COLO668 (cell line): Measurements from ENCODE around the gene KIR2DL4.
"Not testable (repeated sequence)": the region's sequence is repeated elsewhere in the genome, so short reads cannot be mapped to it uniquely, and the experiment has no call there.

Source experiments
- DNase-seq: peaks from one replicate; lab custom pipeline; 2025; ENCODE audit not compliant: unreplicated experiment; lab: John Stamatoyannopoulos, UW

KIR2DL4 gene

DNA sequence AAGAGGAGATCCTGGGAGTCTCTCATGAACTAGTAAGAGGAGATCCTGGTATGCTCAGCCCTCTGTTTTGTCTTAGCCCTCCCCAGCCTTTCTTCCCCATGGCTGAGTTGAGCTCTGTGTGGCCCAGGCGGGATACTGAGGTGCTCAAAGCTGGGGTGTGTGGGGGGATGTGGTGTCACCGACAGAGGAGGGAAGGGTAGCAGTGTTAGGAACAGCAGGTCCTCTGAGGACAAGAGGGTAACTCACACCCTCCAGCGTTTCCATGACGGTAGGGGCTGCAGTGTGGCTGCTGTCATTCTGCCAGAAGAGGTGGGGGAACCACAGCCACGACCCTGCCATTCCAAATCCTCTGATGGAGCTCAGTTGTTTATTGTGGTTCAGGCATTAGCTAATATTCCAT is 691 bp downstream of the KIR2DL4 start:
- DNase-seq, result no peak

GRCh38 chr19:54804571-54804970 is 1.2 kb downstream of the KIR2DL4 start:
- no peak for DNase-seq

DNA sequence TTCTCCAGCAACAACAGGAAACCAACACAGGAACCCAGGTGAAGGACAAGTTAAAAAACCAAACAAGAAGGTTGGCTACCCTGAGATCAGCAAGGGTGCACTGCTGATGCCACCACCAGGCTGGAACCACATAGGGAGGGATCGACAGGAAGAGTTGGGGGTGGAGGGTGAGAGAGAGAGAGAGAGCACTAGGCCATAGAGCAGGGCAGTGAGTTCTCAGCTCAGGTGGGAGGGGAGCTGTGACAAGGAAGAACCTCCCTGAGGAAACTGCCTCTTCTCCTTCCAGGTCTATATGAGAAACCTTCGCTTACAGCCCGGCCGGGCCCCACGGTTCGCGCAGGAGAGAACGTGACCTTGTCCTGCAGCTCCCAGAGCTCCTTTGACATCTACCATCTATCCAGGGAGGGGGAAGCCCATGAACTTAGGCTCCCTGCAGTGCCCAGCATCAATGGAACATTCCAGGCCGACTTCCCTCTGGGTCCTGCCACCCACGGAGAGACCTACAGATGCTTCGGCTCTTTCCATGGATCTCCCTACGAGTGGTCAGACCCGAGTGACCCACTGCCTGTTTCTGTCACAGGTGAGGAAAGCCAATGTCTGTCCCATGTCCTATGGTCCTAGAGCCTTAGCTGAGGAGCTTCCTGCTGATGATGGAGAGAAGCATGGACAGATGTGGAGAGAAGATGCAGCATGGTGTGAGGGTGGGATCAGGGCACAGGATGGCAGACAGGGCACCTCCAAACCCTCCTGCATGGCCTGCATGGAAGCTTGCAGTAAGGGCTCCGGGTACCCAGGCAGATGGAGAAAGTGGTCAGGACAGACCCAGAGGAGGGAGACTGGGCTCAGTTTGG is 2.5 kb downstream of the KIR2DL4 start:
- no peak for DNase-seq

GRCh38 chr19:54806516-54806838 is 3.1 kb downstream of the KIR2DL4 start:
- no peak for DNase-seq

DNA sequence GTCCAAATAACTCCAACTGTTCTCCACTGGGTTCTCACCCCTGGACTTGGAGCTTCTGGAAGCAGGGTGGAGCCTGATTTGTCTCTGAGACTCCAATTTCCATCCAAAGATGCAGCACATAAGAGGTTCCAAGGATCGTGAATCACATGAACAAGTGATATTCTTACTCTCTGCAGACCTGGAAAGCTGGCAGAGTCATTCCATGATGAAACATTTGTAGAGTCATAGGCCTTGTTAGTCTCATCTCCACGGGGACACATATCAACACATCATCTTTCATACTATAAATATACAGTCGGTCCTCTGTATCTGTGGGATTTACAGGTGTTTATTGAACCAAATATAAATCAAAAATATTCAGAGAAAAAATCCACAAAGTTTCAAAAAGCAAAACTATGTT is 11.2 kb downstream of the KIR2DL4 start:
- not testable (repeated sequence) for DNase-seq

GRCh38 chr19:54816251-54816650 is 12.8 kb downstream of the KIR2DL4 start, which contains the start of gene KIR3DL1:
Gene KIR3DL1 (plus strand): TSS chr19:54816468.
- not testable (repeated sequence) for DNase-seq

- no peak for DNase-seq
These were observed 14.5 kb downstream of the KIR2DL4 start for GRCh38 chr19:54817670-54818536.

DNA sequence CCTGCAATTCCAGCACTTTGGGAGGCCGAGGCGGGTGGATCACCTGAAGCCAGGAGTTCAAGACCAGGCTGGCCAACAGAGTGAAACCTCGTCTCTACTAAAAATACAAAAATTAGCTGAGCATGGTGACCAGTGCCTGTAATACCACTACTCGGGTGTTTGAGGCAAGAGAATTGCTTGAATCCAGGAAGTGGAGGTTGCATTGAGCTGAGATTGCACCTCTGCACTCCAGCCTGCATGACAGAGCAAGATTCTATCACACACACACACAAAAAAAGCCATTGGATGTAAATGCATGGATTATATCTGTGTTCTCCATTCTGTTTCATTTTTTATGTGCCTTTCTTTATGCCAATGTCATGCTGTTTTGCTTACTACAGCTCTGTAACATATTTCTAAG is 21.0 kb downstream of the KIR2DL4 start:
- DNase-seq, result not testable (repeated sequence)

DNA sequence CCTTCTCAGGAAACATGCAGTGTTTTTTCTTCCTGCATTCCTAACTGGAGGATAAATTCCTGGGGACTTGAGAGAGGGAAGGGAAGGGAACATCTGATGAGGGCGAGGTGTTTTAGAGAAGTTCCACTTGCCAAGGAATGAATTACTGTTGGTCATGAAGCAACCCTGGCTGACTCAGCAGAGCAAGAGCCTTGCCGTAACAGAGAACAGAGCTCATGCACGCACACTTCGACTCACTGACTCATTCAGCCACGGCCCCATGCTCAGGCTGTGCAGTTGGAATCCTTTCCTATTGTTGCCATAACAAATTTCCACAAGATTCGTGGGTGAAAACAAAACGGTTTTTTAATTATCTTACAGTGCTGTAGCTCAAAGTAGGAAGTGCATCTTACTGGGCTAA is 21.9 kb downstream of the KIR2DL4 start:
- DNase-seq, result not testable (repeated sequence)

DNA sequence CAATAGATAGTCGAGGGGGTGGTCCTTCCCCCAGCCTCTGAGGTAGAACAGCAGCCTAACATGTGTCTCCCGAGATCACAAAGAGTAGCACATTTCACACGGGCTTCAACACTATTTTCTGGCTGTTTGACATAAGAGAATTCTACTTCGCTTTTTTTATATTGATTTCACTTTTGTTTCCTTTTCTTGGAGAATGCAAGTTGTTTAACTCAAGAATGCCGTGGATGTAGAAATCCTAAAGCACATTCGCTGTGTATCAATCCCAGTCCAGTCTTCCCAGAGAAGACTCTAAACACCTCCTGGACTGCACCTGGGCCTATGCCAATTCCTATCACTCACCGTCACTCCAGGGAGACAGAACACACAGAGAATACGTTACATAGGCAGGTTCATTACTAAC is 24.7 kb downstream of the KIR2DL4 start:
- DNase-seq, result not testable (repeated sequence)

GRCh38 chr19:54832496-54832895 is 29.1 kb downstream of the KIR2DL4 start, which contains the start of gene KIR2DS4:
Gene KIR2DS4 (plus strand): TSS chr19:54832676.
- DNase-seq, result not testable (repeated sequence)

DNA sequence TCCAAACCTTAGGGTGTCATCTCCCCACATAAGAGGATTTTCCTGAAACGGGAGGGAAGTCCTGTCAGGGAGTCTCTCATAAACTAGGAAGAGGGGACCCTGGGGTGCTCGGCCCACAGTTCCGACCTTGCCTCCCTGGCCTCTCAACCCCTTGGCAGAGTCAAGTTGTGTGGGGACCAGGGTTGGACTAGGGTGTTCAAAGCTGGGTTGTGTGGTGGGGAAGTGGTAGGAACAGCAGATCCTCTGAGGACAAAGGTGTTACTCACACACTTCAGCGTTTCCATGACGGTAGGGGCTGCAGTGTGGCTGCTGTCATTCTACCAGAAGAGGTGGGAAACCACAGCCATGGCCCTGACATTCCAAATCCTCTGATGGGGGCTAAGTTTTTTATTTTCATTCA is 31.7 kb downstream of the KIR2DL4 start:
- not testable (repeated sequence) for DNase-seq

DNA sequence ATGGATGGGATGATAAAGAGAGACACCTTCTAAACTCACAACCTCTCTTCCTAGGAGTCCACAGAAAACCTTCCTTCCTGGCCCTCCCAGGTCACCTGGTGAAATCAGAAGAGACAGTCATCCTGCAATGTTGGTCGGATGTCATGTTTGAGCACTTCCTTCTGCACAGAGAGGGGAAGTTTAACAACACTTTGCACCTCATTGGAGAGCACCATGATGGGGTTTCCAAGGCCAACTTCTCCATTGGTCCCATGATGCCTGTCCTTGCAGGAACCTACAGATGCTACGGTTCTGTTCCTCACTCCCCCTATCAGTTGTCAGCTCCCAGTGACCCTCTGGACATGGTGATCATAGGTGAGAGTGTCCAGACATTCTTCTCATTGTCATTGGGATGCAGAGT is 34.1 kb downstream of the KIR2DL4 start:
- not testable (repeated sequence) for DNase-seq

- not testable (repeated sequence) for DNase-seq
These were observed 39.8 kb downstream of the KIR2DL4 start for GRCh38 chr19:54843171-54843570.

DNA sequence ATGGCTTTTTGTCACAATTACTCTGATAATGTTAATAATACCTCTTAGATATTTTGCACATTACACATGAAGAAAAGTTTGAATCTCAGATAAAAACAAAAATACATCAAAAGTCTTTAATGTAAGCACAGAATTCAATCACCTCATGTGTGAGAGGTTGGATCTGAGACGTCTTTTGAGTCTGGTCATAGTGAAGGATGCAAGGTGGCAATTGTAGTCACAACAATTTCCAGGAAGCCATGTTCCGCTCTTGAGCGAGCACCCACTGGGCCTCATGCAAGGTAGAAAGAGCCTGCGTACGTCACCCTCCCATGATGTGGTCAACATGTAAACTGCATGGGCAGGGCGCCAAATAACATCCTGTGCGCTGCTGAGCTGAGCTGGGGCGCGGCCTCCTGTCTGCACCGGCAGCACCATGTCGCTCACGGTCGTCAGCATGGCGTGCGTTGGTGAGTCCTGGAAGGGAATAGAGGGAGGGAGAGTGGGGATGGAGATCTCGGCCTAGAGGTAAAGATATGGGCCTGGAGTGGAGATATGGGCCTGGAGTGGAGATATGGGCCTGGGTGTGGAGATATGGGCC is 46.7 kb downstream of the KIR2DL4 start, which contains the start of gene KIR3DL2:
Gene KIR3DL2 (plus strand): TSS at position 383 of the 580 bp plus-strand sequence. CDS start 33 bp downstream, at position 416.
- not testable (repeated sequence) for DNase-seq

- no peak for DNase-seq
These were observed 47.5 kb downstream of the KIR2DL4 start for GRCh38 chr19:54850930-54851329.

DNA sequence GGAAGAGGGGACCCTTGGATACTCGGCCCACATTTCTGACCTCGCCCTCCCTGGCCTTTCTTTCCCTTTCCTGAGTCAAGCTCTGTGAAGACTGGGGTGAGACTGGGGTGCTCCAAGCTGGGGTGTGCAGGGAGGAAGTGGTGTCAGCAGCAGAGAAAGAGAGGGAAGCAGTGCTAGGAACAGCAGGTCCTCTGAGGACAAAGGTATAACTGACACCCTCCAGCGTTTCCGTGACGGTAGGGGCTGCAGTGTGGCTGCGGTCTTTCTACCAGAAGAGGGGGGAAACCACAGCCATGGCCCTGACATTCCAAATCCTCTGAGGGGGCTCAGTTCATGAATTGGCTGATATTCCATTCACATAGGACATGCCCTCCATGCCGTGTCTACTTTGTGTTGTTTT is 47.9 kb downstream of the KIR2DL4 start:
- DNase-seq, result no peak

DNA sequence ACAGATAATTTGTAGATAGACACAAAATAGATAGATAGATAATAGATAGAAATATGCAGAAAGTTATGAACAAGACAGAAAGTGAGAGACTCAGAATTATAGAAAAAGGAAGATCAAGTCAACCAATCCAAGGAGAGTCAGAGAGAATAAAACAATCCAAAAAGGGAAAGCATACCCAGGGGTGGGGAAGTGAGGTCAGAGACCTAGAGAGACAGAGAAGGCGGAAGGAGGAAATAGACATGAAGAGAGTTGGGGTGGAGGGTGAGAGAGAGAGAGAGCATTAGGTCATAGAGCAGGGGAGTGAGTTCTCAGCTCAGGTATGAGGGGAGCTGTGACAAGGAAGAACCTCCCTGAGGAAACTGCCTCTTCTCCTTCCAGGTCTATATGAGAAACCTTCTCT is 51.8 kb downstream of the KIR2DL4 start:
- DNase-seq, result not testable (repeated sequence)

DNA sequence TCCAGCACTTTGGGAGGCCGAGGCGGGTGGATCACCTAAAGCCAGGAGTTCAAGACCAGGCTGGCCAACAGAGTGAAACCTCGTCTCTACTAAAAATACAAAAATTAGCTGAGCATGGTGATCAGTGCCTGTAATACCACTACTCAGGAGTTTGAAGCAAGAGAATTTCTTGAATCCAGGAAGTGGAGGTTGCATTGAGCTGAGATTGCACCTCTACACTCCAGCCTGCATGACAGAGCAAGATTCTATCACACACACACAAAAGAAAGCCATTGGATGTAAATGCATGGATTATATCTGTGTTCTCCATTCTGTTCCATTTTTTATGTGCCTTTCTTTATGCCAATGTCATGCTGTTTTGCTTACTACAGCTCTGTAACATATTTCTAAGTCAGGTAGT is 55.1 kb downstream of the KIR2DL4 start:
- DNase-seq, result not testable (repeated sequence)

GRCh38 chr19:54859421-54859820 is 56.0 kb downstream of the KIR2DL4 start:
- not testable (repeated sequence) for DNase-seq

- DNase-seq, result not testable (repeated sequence)
These were observed 60.0 kb downstream of the KIR2DL4 start for GRCh38 chr19:54863459-54863858.
